Neural crest cell (in vitro differentiated cells): Measurements from ENCODE around the gene MBD4. TPM values are rescaled to one million over a fixed set of nuclear protein-coding genes. Genes with fewer than 3 reads are reported as not detected.

Experiments used
- DNase-seq: peaks from one replicate; pipeline ENCODE4 v3.0.0; 2021; ENCODE audit warnings: low read depth, mixed read lengths, low spot score
- H3K27ac Mint-ChIP-seq: one replicate; pipeline ENCODE4 v1.8.0; 2021; ENCODE audit warnings: mild to moderate bottlenecking, mixed read lengths; ENCODE audit not compliant: unreplicated experiment
- H3K27me3 Mint-ChIP-seq: 2 replicates; pipeline ENCODE4 v1.8.0; 2021; ENCODE audit warnings: low read depth, mild to moderate bottlenecking, mixed read lengths
- H3K36me3 Mint-ChIP-seq: 2 replicates; pipeline ENCODE4 v1.8.0; 2021; ENCODE audit warnings: low read depth, mild to moderate bottlenecking, mixed read lengths
- H3K4me1 Mint-ChIP-seq: 2 replicates; pipeline ENCODE4 v1.8.0; 2021; ENCODE audit warnings: mixed read lengths
- H3K4me3 Mint-ChIP-seq: one replicate; pipeline ENCODE4 v1.8.0; 2021; ENCODE audit warnings: mild to moderate bottlenecking, mixed read lengths
- H3K9me3 Mint-ChIP-seq: 2 replicates; pipeline ENCODE4 v1.8.0; 2021; ENCODE audit warnings: mixed read lengths
- CTCF ChIP-seq: fragments of 200-600 bp; sonication (generic); conservative IDR thresholded peaks from 2 replicates; pipeline ENCODE4 v1.5.0; 2021; ENCODE audit warnings: antibody characterized with exemption, mild to moderate bottlenecking
- total RNA-seq: library from RNA; stranded (reverse); gene quantifications from 2 replicates; pipeline ENCODE4 v1.2.1, GENCODE V29; 2021

The MBD4 gene
- total RNA-seq, 1 donor from 2014 or later = 37.8 TPM

DNA sequence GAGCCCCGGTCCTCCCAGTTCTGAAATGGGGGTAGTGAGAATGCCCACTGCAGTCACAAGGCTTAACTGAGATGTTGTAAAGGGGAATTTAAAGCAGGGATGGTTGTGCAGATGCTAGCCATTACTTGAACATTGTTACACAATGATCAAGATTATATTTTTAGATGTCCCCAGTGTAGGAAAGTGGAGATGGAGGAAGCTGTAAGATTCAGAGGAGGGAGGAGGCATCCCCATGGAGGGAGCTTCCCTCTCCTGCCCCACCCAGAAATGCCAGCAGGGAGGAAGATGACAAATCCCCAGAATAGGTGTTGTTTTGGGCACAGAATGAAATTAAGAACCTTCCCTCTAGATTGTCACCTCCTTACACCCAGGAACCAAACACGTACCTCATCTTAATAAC lies 57.4 kb downstream of the MBD4 start:
- no peak for TF ChIP-seq CTCF
- Mint-ChIP-seq H3K4me3 (no peak overlapping the region), H3K36me3 (peaks cover 1% of the 10 kb centered on the region), H3K4me1 (no peaks in the 10 kb centered on the region), H3K27ac (no peak overlapping the region), H3K9me3 (no peaks in the 10 kb centered on the region), H3K27me3 (no peaks in the 10 kb centered on the region)
- DNase-seq = no peak

Other genes starting within 250 kb of the MBD4 start
- 116 and 122 TPM in 2 replicates for gene COPG1, start 190.3 kb downstream of the MBD4 start, total RNA-seq
- 61.2 and 62.9 TPM in 2 replicates for gene HMCES, start 161.1 kb downstream of the MBD4 start, total RNA-seq
- 3.1 and 4.0 TPM in 2 replicates for gene EFCAB12, start 11.3 kb downstream of the MBD4 start, total RNA-seq
- 44.9 and 49.3 TPM in 2 replicates for gene IFT122, start 276 bp upstream of the MBD4 start, total RNA-seq
- not detected in 2 replicates for gene RHO, start 88.7 kb upstream of the MBD4 start, total RNA-seq
- not detected in 2 replicates for gene H1-8, start 103.2 kb upstream of the MBD4 start, total RNA-seq
- gene PLXND1, start 166.7 kb upstream of the MBD4 start, total RNA-seq = 39.4 and 44.3 TPM in 2 replicates